Left renal pelvis (tissue), 4 donors: Measurements from ENCODE around the gene KIAA1217. TPM values are rescaled to one million over a fixed set of nuclear protein-coding genes. Genes with fewer than 3 reads are reported as not detected.
A peak's percentile ranks its signal among the peaks of the same experiment; 100 is the strongest.

Source experiments
- DNase-seq, 4 donors: peaks; one replicate each; pipeline ENCODE4 v3.0.0-alpha.2; 2013; ENCODE audit warnings: low read depth in 4 of 4, low spot score in 3 of 4
- polyA plus RNA-seq, 4 donors: library from polyadenylated mRNA; unstranded; fragments of 120-200 nt; gene quantifications; one replicate each; pipeline ENCODE4 v1.2.1, GENCODE V29; 2013; ENCODE audit not compliant: insufficient read length in 4 of 4

KIAA1217 gene
- polyA plus RNA-seq, 4 donors: 84.5 to 137 (median 92.3) TPM

- no peak for DNase-seq
Observed at GRCh38 chr10:24239289-24240040, 30.5 kb downstream of the KIAA1217 start.

GRCh38 chr10:24240041-24240751, 31.3 kb downstream of the KIAA1217 start:
- no peak for DNase-seq

GRCh38 chr10:24241536-24242040, 32.6 kb downstream of the KIAA1217 start:
- DNase-seq: no peak

- no peak for DNase-seq
Observed at GRCh38 chr10:24242562-24242961, 33.6 kb downstream of the KIAA1217 start.

- DNase-seq: no peak
Observed at GRCh38 chr10:24246365-24246764, 37.4 kb downstream of the KIAA1217 start.

- no peak for DNase-seq
Observed at GRCh38 chr10:24247841-24248240, 38.9 kb downstream of the KIAA1217 start.

- DNase-seq: no peak
Observed at GRCh38 chr10:24249829-24250415, 41.0 kb downstream of the KIAA1217 start.

- no peak for DNase-seq
Observed at GRCh38 chr10:24251547-24251946, 42.6 kb downstream of the KIAA1217 start.

GRCh38 chr10:24254180-24254579, 45.2 kb downstream of the KIAA1217 start:
- DNase-seq: no peak

- no peak for DNase-seq
Observed at GRCh38 chr10:24255115-24255880, 46.4 kb downstream of the KIAA1217 start.

GRCh38 chr10:24255881-24256311, 47.0 kb downstream of the KIAA1217 start:
- DNase-seq: peak in 2 of 4 donors; percentile 24 to 39

GRCh38 chr10:24256619-24257107, 47.7 kb downstream of the KIAA1217 start:
- DNase-seq: no peak

GRCh38 chr10:24257588-24257987, 48.6 kb downstream of the KIAA1217 start:
- DNase-seq: no peak

GRCh38 chr10:24259365-24260130, 50.6 kb downstream of the KIAA1217 start:
- no peak for DNase-seq

- DNase-seq: no peak
Observed at GRCh38 chr10:24261627-24262026, 52.7 kb downstream of the KIAA1217 start.

GRCh38 chr10:24262929-24263590, 54.1 kb downstream of the KIAA1217 start:
- DNase-seq: no peak

- no peak for DNase-seq
Observed at GRCh38 chr10:24269476-24269875, 60.5 kb downstream of the KIAA1217 start.

GRCh38 chr10:24272374-24272773, 63.4 kb downstream of the KIAA1217 start:
- no peak for DNase-seq

GRCh38 chr10:24277277-24277676, 68.3 kb downstream of the KIAA1217 start:
- DNase-seq: no peak
